Esophagus muscularis mucosa (tissue), 4 donors: ENCODE results near the gene PRF1. TPM values are rescaled to one million over a fixed set of nuclear protein-coding genes. Genes with fewer than 3 reads are reported as not detected.

ENCODE experiments used
- DNase-seq: peaks from one replicate; pipeline ENCODE4 v3.0.0-alpha.2; 2017; ENCODE audit errors: extremely low spot score
- H3K27ac ChIP-seq, 4 donors: fragments of 200-600 bp; sonication (generic); replicated peaks in 1 of 4; 1 replicate in 3 of 4; 2 replicates in 1 of 4; pipeline ENCODE4 v1.5.1; 2016 to 2019; ENCODE audit warnings: mild to moderate bottlenecking in 1 of 4
- H3K27me3 ChIP-seq, 4 donors: fragments of 200-600 bp; sonication (generic); one replicate each; pipeline versions ENCODE4 v1.5.1 to v1.6.0; 2016 to 2019
- H3K36me3 ChIP-seq, 4 donors: fragments of 200-600 bp; sonication (generic); one replicate each; pipeline ENCODE4 v1.5.1; 2016 to 2019
- H3K4me1 ChIP-seq, 4 donors: fragments of 200-600 bp; sonication (generic); one replicate each; pipeline ENCODE4 v1.5.1; 2016 to 2019
- H3K4me3 ChIP-seq, 4 donors: fragments of 200-600 bp; sonication (generic); 1 replicate in 2 of 4; 2 replicates in 2 of 4; pipeline ENCODE4 v1.5.1; 2016 to 2019; ENCODE audit warnings: mild to moderate bottlenecking in 4 of 4, moderate library complexity in 1 of 4
- H3K9me3 ChIP-seq, 4 donors: fragments of 200-600 bp; sonication (generic); 1 replicate in 3 of 4; 2 replicates in 1 of 4; pipeline ENCODE4 v1.5.1; 2016 to 2019
- EP300 ChIP-seq: sonication (generic); formaldehyde crosslinking; IDR thresholded peaks from one replicate; pipeline ENCODE4 v1.6.1; 2017; ENCODE audit warnings: antibody characterized with exemption
- POLR2A ChIP-seq: fragments of 450-650 bp; IDR thresholded peaks from one replicate; pipeline ENCODE4 v1.6.1; 2017; ENCODE audit warnings: antibody characterized with exemption, moderate library complexity, mild to moderate bottlenecking, low read depth
- POLR2AphosphoS5 ChIP-seq, 2 donors: sonication (generic); formaldehyde crosslinking; IDR thresholded peaks; one replicate each; pipeline ENCODE4 v1.6.1; 2017; ENCODE audit warnings: antibody characterized with exemption in 2 of 2
- WGBS: methylation state at CpG from one replicate; pipeline ENCODE4 v1.1.5; 2018; 5-methylcytosine and 5-hydroxymethylcytosine counted together
- intact Hi-C: fragments of 100-400 bp; cut with DNase I; formaldehyde crosslinking; loops from one replicate; pipeline ENCODE4 v1.15.1; 2023
- total RNA-seq, 4 donors: library from RNA; depleted of rRNA; stranded (reverse); fragments of >200 nt; gene quantifications; one replicate each; pipeline versions ENCODE4 v1.1.0 to v1.2.1, GENCODE V29; 2016
- TF ChIP-seq, protein P1 (sequence below), 3 experiments: fragments of 200-600 bp in 2 of 3; fragments of 450-650 bp in 1 of 3; sonication (generic) in 2 of 3; IDR thresholded peaks; one replicate each; pipeline ENCODE4 v1.5.1; 2017 to 2019; ENCODE audit warnings: antibody characterized with exemption in 3 of 3, mild to moderate bottlenecking in 2 of 3, moderate library complexity in 1 of 3

The PRF1 gene
- total RNA-seq = 10 to 100 TPM in 1 of 4 donors, 1 to 10 TPM in 3; 1.2 to 15.2 (median 2.4) TPM

DNA sequence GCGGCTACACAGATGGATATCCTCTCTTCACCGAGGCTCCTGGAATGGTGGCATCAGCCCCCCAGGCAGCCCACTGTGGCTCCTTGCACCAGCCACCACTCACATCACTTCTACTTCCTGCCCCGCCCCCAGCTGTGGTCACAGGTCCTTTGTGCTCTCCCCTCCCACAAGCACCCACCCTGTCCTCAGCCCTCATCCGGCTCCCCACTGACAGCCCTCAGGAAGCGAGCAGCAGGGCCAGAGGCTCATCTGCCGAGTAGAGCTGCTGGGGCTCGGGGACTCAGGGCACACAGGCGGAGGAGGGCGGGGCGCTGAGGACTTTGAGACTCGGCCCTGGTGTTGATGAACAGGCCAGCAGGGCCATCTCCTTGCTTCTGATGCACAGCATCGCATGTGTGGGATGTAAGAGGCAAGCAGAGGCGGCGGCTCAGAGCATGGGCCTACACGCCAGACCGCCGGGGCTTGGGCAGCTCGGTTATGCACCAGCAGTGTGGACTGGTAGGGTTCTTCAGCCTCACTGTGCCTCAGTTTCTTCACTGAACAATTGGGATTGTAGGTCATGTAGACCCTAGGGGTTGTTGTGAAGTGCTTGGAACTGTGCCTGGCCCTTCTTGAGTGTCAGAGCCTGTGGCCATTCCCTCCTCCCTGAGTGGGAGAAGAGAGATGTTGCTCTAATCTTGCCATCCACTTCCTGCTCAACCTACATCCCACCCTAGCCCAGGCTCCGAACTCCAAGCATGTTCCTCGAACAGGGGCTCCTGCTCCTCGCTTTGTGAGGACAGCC is at the start of gene PRF1:
Gene PRF1 (minus strand): TSS at position 77 of the 784 bp plus-strand sequence. CDS start 1,839 bp downstream, outside the sequence.
- H3K27ac ChIP-seq = no peak within 1 kb of the TSS
- H3K9me3 ChIP-seq = no peaks in the 10 kb centered on the region
- peak; percentile 50 for DNase-seq
- no peaks in the 10 kb centered on the region for H3K36me3 ChIP-seq
- H3K4me3 ChIP-seq = peak within 1 kb of the TSS in 1 of 4 donors; percentile 22
- intact Hi-C loops = no loop called here
- H3K4me1 ChIP-seq = no peaks in the 10 kb centered on the region
- WGBS = 93% methylated on average over 9 of the region's 21 CpGs
- no peaks in the 10 kb centered on the region for H3K27me3 ChIP-seq
- TF ChIP-seq POLR2AphosphoS5 (IDR thresholded peaks at IDR 0.05) = peak in 1 of 2 donors; percentile 7
- TF ChIP-seq POLR2A = no peak

DNA sequence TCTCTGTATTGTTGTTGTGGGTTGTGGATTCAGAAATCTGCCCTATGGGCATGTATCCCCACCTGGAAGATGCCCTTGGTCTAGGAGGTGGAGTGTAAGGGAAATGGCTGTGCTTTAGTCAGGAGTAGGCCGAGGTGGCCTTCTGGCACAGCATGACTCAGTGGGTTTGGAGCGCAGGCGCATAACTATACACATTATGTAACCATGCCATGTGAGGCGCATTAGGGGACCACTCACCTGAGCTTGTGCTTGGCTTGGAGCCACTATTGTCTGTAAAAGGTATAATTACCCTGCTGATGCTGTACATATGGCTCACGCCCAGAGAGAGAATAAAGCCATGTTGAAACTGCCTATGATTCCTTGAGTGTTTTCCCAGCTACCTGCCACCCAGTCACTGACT is 49.1 kb upstream of the PRF1 start:
- peaks cover 0 to 1% (median 0%) of the 10 kb centered on the region in 4 donors for H3K27me3 ChIP-seq
- intact Hi-C loops = no loop called here
- no peak for DNase-seq
- H3K36me3 ChIP-seq = no peaks in the 10 kb centered on the region
- WGBS = 97% methylated on average over 5 of the region's 5 CpGs
- TF ChIP-seq POLR2AphosphoS5 (IDR thresholded peaks at IDR 0.05) = no peak
- TF ChIP-seq EP300 = no peak
- TF ChIP-seq POLR2A = no peak
- TF ChIP-seq, protein P1, sequence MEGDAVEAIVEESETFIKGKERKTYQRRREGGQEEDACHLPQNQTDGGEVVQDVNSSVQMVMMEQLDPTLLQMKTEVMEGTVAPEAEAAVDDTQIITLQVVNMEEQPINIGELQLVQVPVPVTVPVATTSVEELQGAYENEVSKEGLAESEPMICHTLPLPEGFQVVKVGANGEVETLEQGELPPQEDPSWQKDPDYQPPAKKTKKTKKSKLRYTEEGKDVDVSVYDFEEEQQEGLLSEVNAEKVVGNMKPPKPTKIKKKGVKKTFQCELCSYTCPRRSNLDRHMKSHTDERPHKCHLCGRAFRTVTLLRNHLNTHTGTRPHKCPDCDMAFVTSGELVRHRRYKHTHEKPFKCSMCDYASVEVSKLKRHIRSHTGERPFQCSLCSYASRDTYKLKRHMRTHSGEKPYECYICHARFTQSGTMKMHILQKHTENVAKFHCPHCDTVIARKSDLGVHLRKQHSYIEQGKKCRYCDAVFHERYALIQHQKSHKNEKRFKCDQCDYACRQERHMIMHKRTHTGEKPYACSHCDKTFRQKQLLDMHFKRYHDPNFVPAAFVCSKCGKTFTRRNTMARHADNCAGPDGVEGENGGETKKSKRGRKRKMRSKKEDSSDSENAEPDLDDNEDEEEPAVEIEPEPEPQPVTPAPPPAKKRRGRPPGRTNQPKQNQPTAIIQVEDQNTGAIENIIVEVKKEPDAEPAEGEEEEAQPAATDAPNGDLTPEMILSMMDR (IDR thresholded peaks at IDR 0.05) = no peak
- H3K4me3 ChIP-seq = no peak overlapping the region
- no peak overlapping the region for H3K27ac ChIP-seq
- H3K9me3 ChIP-seq = peaks cover 0 to 7% (median 0%) of the 10 kb centered on the region in 4 donors
- peaks cover 0 to 9% (median 6%) of the 10 kb centered on the region in 4 donors for H3K4me1 ChIP-seq

DNA sequence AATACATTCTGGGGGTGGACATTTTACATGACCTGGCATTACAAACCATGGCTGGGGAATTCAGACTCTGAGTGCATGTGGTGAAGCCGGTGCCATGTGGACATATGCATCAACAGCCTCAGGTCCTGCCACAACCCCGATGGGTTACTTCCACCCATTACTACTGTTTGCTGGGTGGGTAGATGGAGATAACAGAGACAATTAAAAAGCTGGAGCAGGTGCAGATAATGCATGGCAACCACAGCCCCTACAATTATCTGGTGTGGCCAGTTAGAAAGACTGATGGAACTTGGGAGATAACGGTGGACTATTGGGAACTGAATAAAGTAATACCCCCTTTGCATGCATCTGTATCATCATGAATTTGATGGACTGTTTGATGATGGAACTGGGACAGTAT is 48.2 kb upstream of the PRF1 start:
- Histone ChIP-seq H3K36me3 (no peaks in the 10 kb centered on the region), H3K9me3 (peaks cover 0 to 7% (median 0%) of the 10 kb centered on the region in 4 donors), H3K4me3 (no peak overlapping the region), H3K27me3 (peaks cover 0 to 8% (median 0%) of the 10 kb centered on the region in 4 donors), H3K4me1 (peaks cover 0 to 9% (median 6%) of the 10 kb centered on the region in 4 donors), H3K27ac (no peak overlapping the region)
- WGBS = 92% methylated on average over 3 of the region's 3 CpGs
- intact Hi-C loops = no loop called here
- TF ChIP-seq EP300 = no peak
- TF ChIP-seq, protein P1 (IDR thresholded peaks at IDR 0.05) = no peak
- TF ChIP-seq POLR2A = no peak
- TF ChIP-seq POLR2AphosphoS5 (IDR thresholded peaks at IDR 0.05) = no peak
- no peak for DNase-seq

DNA sequence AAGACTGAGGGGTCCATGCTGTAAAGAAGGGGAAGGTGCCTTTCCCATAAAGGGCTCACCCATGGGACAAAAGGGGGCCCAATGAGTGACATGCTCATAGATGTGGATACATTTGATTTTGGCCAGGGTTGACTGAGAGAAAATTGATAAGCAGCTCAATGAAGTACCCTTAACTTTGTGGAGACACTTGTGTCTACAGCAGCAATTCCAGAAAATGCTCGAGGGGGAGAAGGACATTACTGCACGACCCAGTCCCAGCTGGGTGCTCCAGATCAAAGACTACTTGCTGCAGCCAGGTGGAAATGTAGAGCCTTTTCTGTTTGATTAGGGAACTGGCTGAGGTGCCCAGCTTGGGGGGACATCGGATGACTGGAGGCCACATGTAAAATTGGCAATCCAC is 47.6 kb upstream of the PRF1 start:
- 100% methylated on average over 2 of the region's 3 CpGs for WGBS
- TF ChIP-seq, protein P1 (IDR thresholded peaks at IDR 0.05) = no peak
- no peak for TF ChIP-seq EP300
- no peak for TF ChIP-seq POLR2A
- no peak for TF ChIP-seq POLR2AphosphoS5 (IDR thresholded peaks at IDR 0.05)
- H3K4me1 ChIP-seq = peaks cover 0 to 9% (median 6%) of the 10 kb centered on the region in 4 donors
- no peaks in the 10 kb centered on the region for H3K36me3 ChIP-seq
- peaks cover 0 to 7% (median 0%) of the 10 kb centered on the region in 4 donors for H3K9me3 ChIP-seq
- intact Hi-C loops = no loop called here
- DNase-seq = no peak
- H3K4me3 ChIP-seq = no peak overlapping the region
- no peak overlapping the region for H3K27ac ChIP-seq
- peaks cover 0 to 8% (median 0%) of the 10 kb centered on the region in 4 donors for H3K27me3 ChIP-seq

DNA sequence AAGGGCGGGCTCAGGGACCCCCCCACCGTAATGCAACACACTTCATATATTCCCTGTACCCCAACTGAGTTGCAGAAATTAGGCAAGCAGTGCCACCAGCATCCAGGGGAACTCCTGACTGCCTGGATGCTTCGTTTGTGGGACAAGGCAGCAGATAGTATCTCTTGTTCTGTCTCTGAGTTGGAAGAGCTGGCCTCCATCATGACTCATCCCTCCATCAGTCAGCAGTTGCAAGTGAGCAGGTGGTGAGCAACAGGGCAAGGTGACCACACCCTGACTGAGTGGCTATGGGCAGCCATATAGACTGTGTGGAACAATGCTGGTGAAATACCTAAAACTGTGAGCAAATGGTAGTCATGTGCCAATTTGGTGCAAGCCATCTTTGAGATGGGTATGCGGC is 47.0 kb upstream of the PRF1 start:
- WGBS = 87% methylated on average over 3 of the region's 4 CpGs
- H3K4me3 ChIP-seq = no peak overlapping the region
- no peaks in the 10 kb centered on the region for H3K36me3 ChIP-seq
- H3K9me3 ChIP-seq = peaks cover 0 to 7% (median 0%) of the 10 kb centered on the region in 4 donors
- intact Hi-C loops = no loop called here
- peaks cover 0 to 8% (median 0%) of the 10 kb centered on the region in 4 donors for H3K27me3 ChIP-seq
- TF ChIP-seq POLR2A (no peak), EP300 (no peak)
- no peak for DNase-seq
- H3K4me1 ChIP-seq = peaks cover 0 to 9% (median 6%) of the 10 kb centered on the region in 4 donors
- H3K27ac ChIP-seq = no peak overlapping the region
